Panc1 (cell line): ENCODE results near the gene TRAK1.

Experiments
- CTCF ChIP-seq: fragments of 450-650 bp; IDR thresholded peaks from 2 replicates; pipeline ENCODE4 v1.5.1; 2017; ENCODE audit warnings: mild to moderate bottlenecking
- POLR2AphosphoS5 ChIP-seq: IDR thresholded peaks from 2 replicates; pipeline ENCODE4 v1.6.1; 2012; ENCODE audit warnings: mild to moderate bottlenecking, low read depth, low read length, moderate library complexity
- TCF7L2 ChIP-seq: IDR thresholded peaks from 2 replicates; pipeline ENCODE4 v1.6.1; 2011; ENCODE audit warnings: mild to moderate bottlenecking, low read depth, low read length, inconsistent platforms

GRCh38 chr3:42090973-42091731 is at the start of gene TRAK1:
- TF ChIP-seq CTCF = no peak
- no peak for TF ChIP-seq TCF7L2
- no peak for TF ChIP-seq POLR2AphosphoS5
